T-cell (primary cell): ENCODE measurements around the gene ADARB2. TPM values are rescaled to one million over a fixed set of nuclear protein-coding genes. Genes with fewer than 3 reads are reported as not detected.
"Not testable (repeated sequence)": the region's sequence is repeated elsewhere in the genome, so short reads cannot be mapped to it uniquely, and the experiment has no call there.

Experiments
- ATAC-seq, 4 experiments: fragments of 200-7000 bp in 3 of 4; fragments of 150-1000 bp in 1 of 4; cut with Tn5 transposase; replicated peaks in 1 of 4; 1 replicate in 3 of 4; 2 replicates in 1 of 4; pipeline ENCODE4 v1.10.0; 2021; ENCODE audit warnings: moderate library complexity in 3 of 4, mild to moderate bottlenecking in 2 of 4, moderate number of reproducible peaks in 1 of 4
- CTCF ChIA-PET, 2 donors: fragments of 300-600 bp; sonication (Branson Sonifier 250); formaldehyde crosslinking; loops; one replicate each; lab custom pipeline; 2022; ENCODE audit warnings: antibody characterized with exemption in 2 of 2; lab: Charles Lee
- POLR2A ChIA-PET, 2 donors: fragments of 300-600 bp; sonication (Branson Sonifier 250); formaldehyde crosslinking; loops; one replicate each; lab custom pipeline; 2022; ENCODE audit warnings: antibody characterized with exemption in 2 of 2; lab: Charles Lee
- DNase-seq, 35 experiments: peaks; one replicate each; pipeline versions ENCODE4 v3.0.0 to v3.0.0-alpha.2; 2013 to 2023
- H3K27ac ChIP-seq: one replicate; pipeline ENCODE4 v1.5.1; 2013; ENCODE audit warnings: low read length
- H3K27me3 ChIP-seq, 2 experiments: replicated peaks in 1 of 2; 1 replicate in 1 of 2; 2 replicates in 1 of 2; pipeline versions ENCODE4 v1.6.1 to v1.7.0; 2013; ENCODE audit warnings: low read length in 1 of 2, mixed read lengths in 1 of 2; ENCODE audit not compliant: control insufficient read depth in 2 of 2, insufficient read depth in 2 of 2; ENCODE audit errors: extremely low read depth in 1 of 2
- H3K36me3 ChIP-seq, 2 donors: 1 replicate in 1 of 2; 2 replicates in 1 of 2; pipeline versions ENCODE4 v1.6.1 to v1.7.0; 2013; ENCODE audit warnings: low read length in 1 of 2; ENCODE audit not compliant: control insufficient read depth in 2 of 2, insufficient read depth in 1 of 2; ENCODE audit errors: extremely low read depth in 1 of 2
- H3K4me1 ChIP-seq, 2 experiments: 1 replicate in 1 of 2; 2 replicates in 1 of 2; pipeline versions ENCODE4 v1.6.1 to v1.7.0; 2013; ENCODE audit warnings: low read length in 2 of 2, mixed read lengths in 1 of 2; ENCODE audit not compliant: insufficient read depth in 2 of 2, control insufficient read depth in 1 of 2; ENCODE audit errors: extremely low read depth in 1 of 2
- H3K4me3 ChIP-seq, 2 donors: 1 replicate in 1 of 2; 2 replicates in 1 of 2; pipeline versions ENCODE4 v1.5.1 to v1.7.0; 2013; ENCODE audit warnings: mild to moderate bottlenecking in 2 of 2, low read length in 1 of 2, moderate library complexity in 1 of 2; ENCODE audit not compliant: control insufficient read depth in 1 of 2; ENCODE audit errors: extremely low read depth in 1 of 2
- H3K9me3 ChIP-seq: 2 replicates; pipeline ENCODE4 v1.7.0; 2013
- H3K27ac Mint-ChIP-seq, 2 donors: one replicate each; pipeline ENCODE4 v1.8.0; 2020 to 2021; ENCODE audit warnings: mild to moderate bottlenecking in 2 of 2, mixed read lengths in 2 of 2
- H3K27me3 Mint-ChIP-seq, 2 donors: one replicate each; pipeline ENCODE4 v1.8.0; 2021 to 2022; ENCODE audit warnings: mixed read lengths in 2 of 2
- H3K36me3 Mint-ChIP-seq: one replicate; pipeline ENCODE4 v1.8.0; 2021; ENCODE audit warnings: mixed read lengths
- H3K4me1 Mint-ChIP-seq, 3 donors: one replicate each; pipeline ENCODE4 v1.8.0; 2020 to 2022; ENCODE audit warnings: mixed read lengths in 3 of 3, mild to moderate bottlenecking in 1 of 3
- H3K4me3 Mint-ChIP-seq, 3 donors: one replicate each; pipeline ENCODE4 v1.8.0; 2020 to 2022; ENCODE audit warnings: mild to moderate bottlenecking in 3 of 3, mixed read lengths in 3 of 3, moderate library complexity in 3 of 3
- H3K9me3 Mint-ChIP-seq, 3 donors: one replicate each; pipeline ENCODE4 v1.8.0; 2020 to 2022; ENCODE audit warnings: mixed read lengths in 3 of 3
- WGBS: methylation state at CpG from one replicate; pipeline ENCODE4 v1.1.5; 2013; ENCODE audit warnings: missing lambda C conversion rate; ENCODE audit not compliant: insufficient coverage; 5-methylcytosine and 5-hydroxymethylcytosine counted together
- total RNA-seq, 35 experiments: library from RNA in 6 of 35; stranded (reverse) in 6 of 35; fragments of 120-200 nt in 1 of 35; gene quantifications; one replicate each; pipeline versions ENCODE4 v1.2.1 to v1.2.4 and lab custom pipeline; 2013 to 2026

ADARB2 gene
- total RNA-seq, 5 donors from 2014 or later (not counting 1 experiment from before 2014, with no cell fraction given): 0.07 to 4.0 (median 0.41) TPM

- no peak for DNase-seq
- no peak overlapping the region for H3K27ac ChIP-seq
- Mint-ChIP-seq H3K9me3 (no peaks in the 10 kb centered on the region), H3K27me3 (peaks cover 41 to 56% of the 10 kb centered on the region in 2 donors), H3K4me1 (peaks cover 10 to 11% (median 11%) of the 10 kb centered on the region in 3 donors), H3K27ac (no peak overlapping the region), H3K4me3 (no peak overlapping the region), H3K36me3 (no peaks in the 10 kb centered on the region)
- no peaks in the 10 kb centered on the region for H3K9me3 ChIP-seq
- WGBS: 88% methylated on average over 6 of the region's 17 CpGs
- no peaks in the 10 kb centered on the region for H3K36me3 ChIP-seq
- H3K4me1 ChIP-seq: peaks cover 0 to 6% of the 10 kb centered on the region in 2 experiments
- no peak overlapping the region for H3K4me3 ChIP-seq
- H3K27me3 ChIP-seq: peaks cover 0 to 41% of the 10 kb centered on the region in 2 experiments
- ChIA-PET POLR2A (no interaction called here), CTCF (no interaction called here)
- ATAC-seq: no peak
Measured at GRCh38 chr10:1418031-1418550, 319.2 kb downstream of the ADARB2 start.

DNA sequence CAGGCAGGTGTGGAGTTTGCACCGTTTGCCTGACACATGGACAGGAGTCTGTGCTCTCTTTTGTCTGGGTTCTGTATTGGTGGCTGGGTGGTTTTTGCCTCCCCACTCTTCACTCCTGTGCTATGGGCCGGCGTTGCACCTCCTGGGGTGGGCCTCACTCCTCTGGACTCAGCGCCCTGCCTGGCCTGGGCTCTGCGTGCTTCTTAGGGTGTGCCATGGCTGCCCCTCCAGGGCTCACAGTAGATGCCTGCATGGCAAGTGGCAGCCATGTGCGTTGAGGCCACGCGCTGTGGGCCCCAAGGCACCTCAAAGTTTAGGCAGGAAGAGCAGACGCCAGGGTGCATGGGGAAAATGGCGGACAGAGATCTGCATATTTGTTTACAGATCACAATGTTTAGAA is 319.8 kb downstream of the ADARB2 start:
- no peaks in the 10 kb centered on the region for H3K36me3 ChIP-seq
- ATAC-seq (no peak), DNase-seq (no peak)
- ChIA-PET CTCF (no interaction called here), POLR2A (no interaction called here)
- no peak overlapping the region for H3K4me3 ChIP-seq
- H3K4me1 Mint-ChIP-seq: peaks cover 10 to 11% (median 11%) of the 10 kb centered on the region in 3 donors
- H3K27ac Mint-ChIP-seq: no peak overlapping the region
- H3K4me3 Mint-ChIP-seq: no peak overlapping the region
- H3K9me3 ChIP-seq: no peaks in the 10 kb centered on the region
- H3K4me1 ChIP-seq: peaks cover 0 to 6% of the 10 kb centered on the region in 2 experiments
- WGBS: 95% methylated on average over 9 of the region's 10 CpGs
- H3K36me3 Mint-ChIP-seq: no peaks in the 10 kb centered on the region
- H3K27ac ChIP-seq: no peak overlapping the region
- peaks cover 0 to 41% of the 10 kb centered on the region in 2 experiments for H3K27me3 ChIP-seq
- H3K27me3 Mint-ChIP-seq: peaks cover 46 to 60% of the 10 kb centered on the region in 2 donors
- no peaks in the 10 kb centered on the region for H3K9me3 Mint-ChIP-seq

GRCh38 chr10:1416456-1417037 is 320.8 kb downstream of the ADARB2 start:
- no peaks in the 10 kb centered on the region for H3K36me3 Mint-ChIP-seq
- Histone ChIP-seq H3K4me1 (peaks cover 0 to 6% of the 10 kb centered on the region in 2 experiments), H3K27me3 (peaks cover 0 to 43% of the 10 kb centered on the region in 2 experiments), H3K36me3 (no peaks in the 10 kb centered on the region), H3K9me3 (no peaks in the 10 kb centered on the region), H3K27ac (no peak overlapping the region), H3K4me3 (no peak overlapping the region)
- ChIA-PET CTCF (no interaction called here), POLR2A (no interaction called here)
- H3K27me3 Mint-ChIP-seq: peaks cover 42 to 61% of the 10 kb centered on the region in 2 donors
- no peaks in the 10 kb centered on the region for H3K9me3 Mint-ChIP-seq
- no peak for DNase-seq
- 79% methylated on average over 6 of the region's 8 CpGs for WGBS
- H3K27ac Mint-ChIP-seq: no peak overlapping the region
- H3K4me1 Mint-ChIP-seq: peaks cover 10 to 11% (median 11%) of the 10 kb centered on the region in 3 donors
- H3K4me3 Mint-ChIP-seq: no peak overlapping the region
- ATAC-seq: no peak

- Mint-ChIP-seq H3K4me1 (no peaks in the 10 kb centered on the region), H3K36me3 (no peaks in the 10 kb centered on the region)
- CTCF ChIA-PET: no interaction called here
Measured at GRCh38 chr10:1414893-1415292, 322.4 kb downstream of the ADARB2 start.

GRCh38 chr10:1414346-1414745 is 323.0 kb downstream of the ADARB2 start:
- CTCF ChIA-PET, ATAC-seq, H3K4me3 Mint-ChIP-seq, DNase-seq, H3K36me3 ChIP-seq, H3K36me3 Mint-ChIP-seq, H3K27ac Mint-ChIP-seq, H3K27ac ChIP-seq, H3K4me3 ChIP-seq, H3K4me1 Mint-ChIP-seq, H3K4me1 ChIP-seq, POLR2A ChIA-PET, H3K9me3 ChIP-seq, H3K9me3 Mint-ChIP-seq: not testable (repeated sequence)
- H3K27me3 Mint-ChIP-seq: peaks cover 38 to 55% of the 10 kb centered on the region in 2 donors
- WGBS: 67% methylated on average over 6 of the region's 7 CpGs
- peaks cover 0 to 46% of the 10 kb centered on the region in 2 experiments for H3K27me3 ChIP-seq

More at GRCh38 chr10:1414893-1415292, 322.4 kb downstream of the ADARB2 start:
- Histone ChIP-seq H3K9me3 (no peaks in the 10 kb centered on the region), H3K4me3 (no peak overlapping the region), H3K27ac (no peak overlapping the region), H3K4me1 (no peaks in the 10 kb centered on the region), H3K27me3 (peaks cover 0 to 48% of the 10 kb centered on the region in 2 experiments), H3K36me3 (no peaks in the 10 kb centered on the region)
- no peaks in the 10 kb centered on the region for H3K9me3 Mint-ChIP-seq
- POLR2A ChIA-PET: no interaction called here
- DNase-seq (no peak), ATAC-seq (no peak)
- H3K27me3 Mint-ChIP-seq: peaks cover 41 to 56% of the 10 kb centered on the region in 2 donors
- H3K27ac Mint-ChIP-seq: no peak overlapping the region
- no peak overlapping the region for H3K4me3 Mint-ChIP-seq

- 92% methylated on average over 4 of the region's 7 CpGs for WGBS
- Mint-ChIP-seq H3K36me3 (no peaks in the 10 kb centered on the region), H3K27ac (no peak overlapping the region), H3K9me3 (no peaks in the 10 kb centered on the region), H3K4me1 (no peaks in the 10 kb centered on the region), H3K4me3 (no peak overlapping the region), H3K27me3 (peaks cover 38 to 55% of the 10 kb centered on the region in 2 donors)
- peaks cover 0 to 49% of the 10 kb centered on the region in 2 experiments for H3K27me3 ChIP-seq
- ChIA-PET CTCF (no interaction called here), POLR2A (no interaction called here)
- H3K36me3 ChIP-seq: no peaks in the 10 kb centered on the region
- ATAC-seq: no peak
- no peak overlapping the region for H3K27ac ChIP-seq
- no peaks in the 10 kb centered on the region for H3K4me1 ChIP-seq
- H3K4me3 ChIP-seq: no peak overlapping the region
- no peaks in the 10 kb centered on the region for H3K9me3 ChIP-seq
- no peak for DNase-seq
Measured at GRCh38 chr10:1413823-1414222, 323.5 kb downstream of the ADARB2 start.
